Measurements from ENCODE around the gene SUCLG2. TPM values are rescaled to one million over a fixed set of nuclear protein-coding genes. Genes with fewer than 3 reads are reported as not detected.

SUCLG2 gene
- total and polyA plus RNA-seq, 12 donors: 28.3 to 122 (median 97.4) TPM

- no peak for TF ChIP-seq CTCF (IDR thresholded peaks at IDR 0.05)
- H3K27me3 ChIP-seq: no peaks in the 10 kb centered on the region
- no peak overlapping the region for H3K4me3 ChIP-seq
- H3K36me3 ChIP-seq: no peaks in the 10 kb centered on the region
- intact Hi-C loops (cut with DNase I): no loop called here
- peaks cover 0 to 9% (median 5%) of the 10 kb centered on the region in 9 donors for H3K4me1 ChIP-seq
- no peak for DNase-seq
- 2 to 52% methylated on average over 1 of the region's 1 CpG for WGBS, 2 donors
- no peak for ATAC-seq
- H3K9me3 ChIP-seq: peaks cover 0 to 14% (median 8%) of the 10 kb centered on the region in 11 donors
- no peak overlapping the region for H3K27ac ChIP-seq
Measured at GRCh38 chr3:67415511-67415910, 238.9 kb downstream of the SUCLG2 start.

DNA sequence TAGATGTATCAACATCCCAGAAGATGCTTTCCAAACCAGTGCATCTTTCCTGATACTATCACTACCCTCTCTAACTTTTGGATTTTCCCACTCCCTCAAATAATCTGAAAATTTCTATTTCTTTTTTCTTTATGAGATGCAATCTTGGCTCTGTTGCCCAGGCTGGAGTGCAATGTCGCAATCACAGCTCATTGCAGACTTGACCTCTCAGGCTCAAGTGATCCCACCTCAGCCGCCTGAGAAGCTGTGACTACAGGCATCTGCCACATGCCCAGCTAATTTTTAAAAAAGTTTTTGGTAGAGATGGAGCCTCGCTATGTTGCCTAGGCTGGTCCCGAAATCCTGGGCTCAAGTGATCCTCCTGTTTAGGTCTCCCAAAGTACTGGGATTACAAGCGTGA lies 239.7 kb downstream of the SUCLG2 start:
- Histone ChIP-seq H3K4me3 (no peak overlapping the region), H3K27ac (no peak overlapping the region), H3K36me3 (no peaks in the 10 kb centered on the region), H3K9me3 (peaks cover 0 to 6% (median 2%) of the 10 kb centered on the region in 11 donors), H3K27me3 (no peaks in the 10 kb centered on the region), H3K4me1 (peaks cover 0 to 9% (median 5%) of the 10 kb centered on the region in 9 donors)
- WGBS, 2 donors: 98% methylated on average over 5 of the region's 5 CpGs
- intact Hi-C loops (cut with DNase I): no loop called here
- ATAC-seq (no peak), DNase-seq (no peak)
- TF ChIP-seq CTCF (IDR thresholded peaks at IDR 0.05): no peak

DNA sequence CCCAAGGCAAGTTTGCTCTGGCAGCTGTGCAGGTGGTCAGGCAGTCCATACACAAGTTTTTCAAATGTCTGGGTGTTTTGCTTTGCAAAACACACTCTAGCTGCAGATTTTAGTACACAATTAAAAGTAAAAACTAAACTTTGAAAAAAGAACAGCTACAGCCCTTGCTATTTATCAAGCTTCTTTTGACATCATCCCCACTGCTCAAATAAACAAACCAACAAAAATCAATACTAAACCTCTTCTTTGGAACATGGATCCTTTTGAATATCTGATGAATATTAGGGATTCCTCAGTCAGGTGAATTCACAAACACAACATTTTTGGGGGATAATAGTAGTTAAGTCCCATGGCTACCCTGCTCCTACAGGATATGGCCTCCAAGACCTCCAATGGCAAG lies 249.2 kb downstream of the SUCLG2 start:
- Histone ChIP-seq H3K36me3 (peaks cover 0 to 32% (median 6%) of the 10 kb centered on the region in 9 donors), H3K4me1 (peaks cover 0 to 11% (median 0%) of the 10 kb centered on the region in 9 donors), H3K27me3 (no peaks in the 10 kb centered on the region), H3K27ac (no peak overlapping the region), H3K9me3 (no peaks in the 10 kb centered on the region), H3K4me3 (no peak overlapping the region)
- intact Hi-C loops (cut with DNase I): no loop called here
- no peak for DNase-seq
- no peak for ATAC-seq
- no peak for TF ChIP-seq CTCF (IDR thresholded peaks at IDR 0.05)

DNA sequence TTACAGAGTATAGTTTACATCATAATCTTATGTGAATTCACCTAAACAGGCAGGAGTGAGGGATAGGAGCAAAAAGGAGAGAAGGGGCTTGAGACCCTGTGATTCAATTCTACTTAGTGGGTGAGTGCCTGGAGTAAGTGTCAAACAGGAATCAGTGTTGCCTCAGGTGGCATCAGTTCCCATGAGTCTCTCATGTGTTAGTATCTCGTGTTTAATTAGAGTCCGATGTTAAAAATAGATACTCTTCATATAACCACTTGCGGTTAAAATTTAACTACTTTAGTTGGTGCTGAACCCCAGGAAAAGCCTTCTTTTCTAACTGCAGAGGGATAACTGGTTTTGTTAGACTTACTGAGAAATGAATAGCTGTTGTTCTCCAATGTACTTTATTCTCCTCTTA lies 251.5 kb downstream of the SUCLG2 start:
- no peak overlapping the region for H3K4me3 ChIP-seq
- no peak for ATAC-seq

More for the DNA sequence above, 251.5 kb downstream of the SUCLG2 start:
- no peak for TF ChIP-seq CTCF (IDR thresholded peaks at IDR 0.05)
- Histone ChIP-seq H3K9me3 (peaks cover 0 to 6% (median 0%) of the 10 kb centered on the region in 11 donors), H3K4me1 (peaks cover 0 to 11% (median 0%) of the 10 kb centered on the region in 9 donors), H3K27ac (no peak overlapping the region), H3K27me3 (no peaks in the 10 kb centered on the region), H3K36me3 (peaks cover 0 to 42% (median 6%) of the 10 kb centered on the region in 9 donors)
- intact Hi-C loops (cut with DNase I): no loop called here
- WGBS, 2 donors: 55 to 81% methylated on average over 3 of the region's 3 CpGs
- no peak for DNase-seq
